ENCODE measurements around the gene LRRFIP1. TPM values are rescaled to one million over a fixed set of nuclear protein-coding genes. Genes with fewer than 3 reads are reported as not detected.

Gene LRRFIP1
- total and polyA plus RNA-seq, 2 of the 13 experiments (the other 11 are each of a cell fraction or from before 2014, with no cell fraction given): 15.9 to 40.5 TPM

DNA sequence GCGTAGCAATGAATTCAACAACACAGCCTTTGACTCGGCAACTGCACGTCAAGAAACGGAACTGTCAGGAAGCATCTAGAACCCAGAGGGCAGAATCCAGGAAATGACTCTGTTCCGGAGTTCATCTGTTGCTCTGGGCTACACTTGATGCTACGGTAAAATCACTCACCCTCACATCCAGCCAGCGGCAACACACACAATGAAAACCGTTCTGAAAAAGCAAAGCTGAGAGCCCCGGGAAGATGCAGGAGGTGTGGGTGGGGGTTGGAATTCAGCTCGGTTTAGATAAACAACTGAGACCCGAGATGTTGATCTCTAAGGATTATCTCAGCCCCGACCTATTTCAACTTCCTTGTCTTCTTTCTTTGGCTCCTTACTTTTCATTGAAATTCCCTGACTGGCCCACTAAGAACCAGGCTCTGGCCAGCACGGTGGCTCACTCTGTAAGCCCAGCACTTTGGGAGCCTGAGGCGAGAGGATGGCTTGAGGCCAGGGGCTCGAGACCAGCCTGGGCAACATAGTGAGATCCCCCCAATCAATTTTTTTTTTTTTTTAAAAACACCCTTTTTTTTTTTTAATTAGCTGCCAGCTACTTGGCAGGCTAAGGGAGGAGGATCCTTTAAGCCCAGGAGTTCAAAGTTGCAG, 23.5 kb upstream of the LRRFIP1 start (continued):
- TF ChIP-seq, protein P1, sequence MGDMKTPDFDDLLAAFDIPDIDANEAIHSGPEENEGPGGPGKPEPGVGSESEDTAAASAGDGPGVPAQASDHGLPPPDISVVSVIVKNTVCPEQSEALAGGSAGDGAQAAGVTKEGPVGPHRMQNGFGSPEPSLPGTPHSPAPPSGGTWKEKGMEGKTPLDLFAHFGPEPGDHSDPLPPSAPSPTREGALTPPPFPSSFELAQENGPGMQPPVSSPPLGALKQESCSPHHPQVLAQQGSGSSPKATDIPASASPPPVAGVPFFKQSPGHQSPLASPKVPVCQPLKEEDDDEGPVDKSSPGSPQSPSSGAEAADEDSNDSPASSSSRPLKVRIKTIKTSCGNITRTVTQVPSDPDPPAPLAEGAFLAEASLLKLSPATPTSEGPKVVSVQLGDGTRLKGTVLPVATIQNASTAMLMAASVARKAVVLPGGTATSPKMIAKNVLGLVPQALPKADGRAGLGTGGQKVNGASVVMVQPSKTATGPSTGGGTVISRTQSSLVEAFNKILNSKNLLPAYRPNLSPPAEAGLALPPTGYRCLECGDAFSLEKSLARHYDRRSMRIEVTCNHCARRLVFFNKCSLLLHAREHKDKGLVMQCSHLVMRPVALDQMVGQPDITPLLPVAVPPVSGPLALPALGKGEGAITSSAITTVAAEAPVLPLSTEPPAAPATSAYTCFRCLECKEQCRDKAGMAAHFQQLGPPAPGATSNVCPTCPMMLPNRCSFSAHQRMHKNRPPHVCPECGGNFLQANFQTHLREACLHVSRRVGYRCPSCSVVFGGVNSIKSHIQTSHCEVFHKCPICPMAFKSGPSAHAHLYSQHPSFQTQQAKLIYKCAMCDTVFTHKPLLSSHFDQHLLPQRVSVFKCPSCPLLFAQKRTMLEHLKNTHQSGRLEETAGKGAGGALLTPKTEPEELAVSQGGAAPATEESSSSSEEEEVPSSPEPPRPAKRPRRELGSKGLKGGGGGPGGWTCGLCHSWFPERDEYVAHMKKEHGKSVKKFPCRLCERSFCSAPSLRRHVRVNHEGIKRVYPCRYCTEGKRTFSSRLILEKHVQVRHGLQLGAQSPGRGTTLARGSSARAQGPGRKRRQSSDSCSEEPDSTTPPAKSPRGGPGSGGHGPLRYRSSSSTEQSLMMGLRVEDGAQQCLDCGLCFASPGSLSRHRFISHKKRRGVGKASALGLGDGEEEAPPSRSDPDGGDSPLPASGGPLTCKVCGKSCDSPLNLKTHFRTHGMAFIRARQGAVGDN (CRISPR knock-in tag; IDR thresholded peaks at IDR 0.05): peak; percentile 63
- peak; percentile 12; the same call in 1 of the 2 replicates for TF ChIP-seq RFX3 (CRISPR knock-in tag; IDR thresholded peaks at IDR 0.05)
- no peak for TF ChIP-seq REL (CRISPR knock-in tag; conservative IDR thresholded peaks at IDR 0.05)
- TF ChIP-seq, protein P2, sequence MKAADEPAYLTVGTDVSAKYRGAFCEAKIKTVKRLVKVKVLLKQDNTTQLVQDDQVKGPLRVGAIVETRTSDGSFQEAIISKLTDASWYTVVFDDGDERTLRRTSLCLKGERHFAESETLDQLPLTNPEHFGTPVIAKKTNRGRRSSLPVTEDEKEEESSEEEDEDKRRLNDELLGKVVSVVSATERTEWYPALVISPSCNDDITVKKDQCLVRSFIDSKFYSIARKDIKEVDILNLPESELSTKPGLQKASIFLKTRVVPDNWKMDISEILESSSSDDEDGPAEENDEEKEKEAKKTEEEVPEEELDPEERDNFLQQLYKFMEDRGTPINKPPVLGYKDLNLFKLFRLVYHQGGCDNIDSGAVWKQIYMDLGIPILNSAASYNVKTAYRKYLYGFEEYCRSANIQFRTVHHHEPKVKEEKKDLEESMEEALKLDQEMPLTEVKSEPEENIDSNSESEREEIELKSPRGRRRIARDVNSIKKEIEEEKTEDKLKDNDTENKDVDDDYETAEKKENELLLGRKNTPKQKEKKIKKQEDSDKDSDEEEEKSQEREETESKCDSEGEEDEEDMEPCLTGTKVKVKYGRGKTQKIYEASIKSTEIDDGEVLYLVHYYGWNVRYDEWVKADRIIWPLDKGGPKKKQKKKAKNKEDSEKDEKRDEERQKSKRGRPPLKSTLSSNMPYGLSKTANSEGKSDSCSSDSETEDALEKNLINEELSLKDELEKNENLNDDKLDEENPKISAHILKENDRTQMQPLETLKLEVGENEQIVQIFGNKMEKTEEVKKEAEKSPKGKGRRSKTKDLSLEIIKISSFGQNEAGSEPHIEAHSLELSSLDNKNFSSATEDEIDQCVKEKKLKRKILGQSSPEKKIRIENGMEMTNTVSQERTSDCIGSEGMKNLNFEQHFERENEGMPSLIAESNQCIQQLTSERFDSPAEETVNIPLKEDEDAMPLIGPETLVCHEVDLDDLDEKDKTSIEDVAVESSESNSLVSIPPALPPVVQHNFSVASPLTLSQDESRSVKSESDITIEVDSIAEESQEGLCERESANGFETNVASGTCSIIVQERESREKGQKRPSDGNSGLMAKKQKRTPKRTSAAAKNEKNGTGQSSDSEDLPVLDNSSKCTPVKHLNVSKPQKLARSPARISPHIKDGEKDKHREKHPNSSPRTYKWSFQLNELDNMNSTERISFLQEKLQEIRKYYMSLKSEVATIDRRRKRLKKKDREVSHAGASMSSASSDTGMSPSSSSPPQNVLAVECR (CRISPR knock-in tag; IDR thresholded peaks at IDR 0.05; ENCODE audit: borderline replicate concordance): peak; percentile 35; the same call in 1 of the 2 replicates
- TF ChIP-seq, protein P3, sequence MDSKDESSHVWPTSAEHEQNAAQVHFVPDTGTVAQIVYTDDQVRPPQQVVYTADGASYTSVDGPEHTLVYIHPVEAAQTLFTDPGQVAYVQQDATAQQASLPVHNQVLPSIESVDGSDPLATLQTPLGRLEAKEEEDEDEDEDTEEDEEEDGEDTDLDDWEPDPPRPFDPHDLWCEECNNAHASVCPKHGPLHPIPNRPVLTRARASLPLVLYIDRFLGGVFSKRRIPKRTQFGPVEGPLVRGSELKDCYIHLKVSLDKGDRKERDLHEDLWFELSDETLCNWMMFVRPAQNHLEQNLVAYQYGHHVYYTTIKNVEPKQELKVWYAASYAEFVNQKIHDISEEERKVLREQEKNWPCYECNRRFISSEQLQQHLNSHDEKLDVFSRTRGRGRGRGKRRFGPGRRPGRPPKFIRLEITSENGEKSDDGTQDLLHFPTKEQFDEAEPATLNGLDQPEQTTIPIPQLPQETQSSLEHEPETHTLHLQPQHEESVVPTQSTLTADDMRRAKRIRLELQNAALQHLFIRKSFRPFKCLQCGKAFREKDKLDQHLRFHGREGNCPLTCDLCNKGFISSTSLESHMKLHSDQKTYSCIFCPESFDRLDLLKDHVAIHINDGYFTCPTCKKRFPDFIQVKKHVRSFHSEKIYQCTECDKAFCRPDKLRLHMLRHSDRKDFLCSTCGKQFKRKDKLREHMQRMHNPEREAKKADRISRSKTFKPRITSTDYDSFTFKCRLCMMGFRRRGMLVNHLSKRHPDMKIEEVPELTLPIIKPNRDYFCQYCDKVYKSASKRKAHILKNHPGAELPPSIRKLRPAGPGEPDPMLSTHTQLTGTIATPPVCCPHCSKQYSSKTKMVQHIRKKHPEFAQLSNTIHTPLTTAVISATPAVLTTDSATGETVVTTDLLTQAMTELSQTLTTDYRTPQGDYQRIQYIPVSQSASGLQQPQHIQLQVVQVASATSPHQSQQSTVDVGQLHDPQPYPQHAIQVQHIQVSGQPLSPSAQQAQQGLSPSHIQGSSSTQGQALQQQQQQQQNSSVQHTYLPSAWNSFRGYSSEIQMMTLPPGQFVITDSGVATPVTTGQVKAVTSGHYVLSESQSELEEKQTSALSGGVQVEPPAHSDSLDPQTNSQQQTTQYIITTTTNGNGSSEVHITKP (CRISPR knock-in tag; IDR thresholded peaks at IDR 0.05; ENCODE audit: low read depth): no peak
- TF ChIP-seq, protein P4, sequence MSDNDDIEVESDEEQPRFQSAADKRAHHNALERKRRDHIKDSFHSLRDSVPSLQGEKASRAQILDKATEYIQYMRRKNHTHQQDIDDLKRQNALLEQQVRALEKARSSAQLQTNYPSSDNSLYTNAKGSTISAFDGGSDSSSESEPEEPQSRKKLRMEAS (IDR thresholded peaks at IDR 0.05): peak; percentile 41; the same call in 1 of the 2 replicates
- TF ChIP-seq, protein P5, sequence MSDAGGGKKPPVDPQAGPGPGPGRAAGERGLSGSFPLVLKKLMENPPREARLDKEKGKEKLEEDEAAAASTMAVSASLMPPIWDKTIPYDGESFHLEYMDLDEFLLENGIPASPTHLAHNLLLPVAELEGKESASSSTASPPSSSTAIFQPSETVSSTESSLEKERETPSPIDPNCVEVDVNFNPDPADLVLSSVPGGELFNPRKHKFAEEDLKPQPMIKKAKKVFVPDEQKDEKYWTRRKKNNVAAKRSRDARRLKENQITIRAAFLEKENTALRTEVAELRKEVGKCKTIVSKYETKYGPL (CRISPR knock-in tag; IDR thresholded peaks at IDR 0.05): no peak
- 0 out of 2 replicates have a peak, but pooled peaks have one; percentile 23 for TF ChIP-seq ZBTB7B (CRISPR knock-in tag; IDR thresholded peaks at IDR 0.05)
- TF ChIP-seq, protein P6, sequence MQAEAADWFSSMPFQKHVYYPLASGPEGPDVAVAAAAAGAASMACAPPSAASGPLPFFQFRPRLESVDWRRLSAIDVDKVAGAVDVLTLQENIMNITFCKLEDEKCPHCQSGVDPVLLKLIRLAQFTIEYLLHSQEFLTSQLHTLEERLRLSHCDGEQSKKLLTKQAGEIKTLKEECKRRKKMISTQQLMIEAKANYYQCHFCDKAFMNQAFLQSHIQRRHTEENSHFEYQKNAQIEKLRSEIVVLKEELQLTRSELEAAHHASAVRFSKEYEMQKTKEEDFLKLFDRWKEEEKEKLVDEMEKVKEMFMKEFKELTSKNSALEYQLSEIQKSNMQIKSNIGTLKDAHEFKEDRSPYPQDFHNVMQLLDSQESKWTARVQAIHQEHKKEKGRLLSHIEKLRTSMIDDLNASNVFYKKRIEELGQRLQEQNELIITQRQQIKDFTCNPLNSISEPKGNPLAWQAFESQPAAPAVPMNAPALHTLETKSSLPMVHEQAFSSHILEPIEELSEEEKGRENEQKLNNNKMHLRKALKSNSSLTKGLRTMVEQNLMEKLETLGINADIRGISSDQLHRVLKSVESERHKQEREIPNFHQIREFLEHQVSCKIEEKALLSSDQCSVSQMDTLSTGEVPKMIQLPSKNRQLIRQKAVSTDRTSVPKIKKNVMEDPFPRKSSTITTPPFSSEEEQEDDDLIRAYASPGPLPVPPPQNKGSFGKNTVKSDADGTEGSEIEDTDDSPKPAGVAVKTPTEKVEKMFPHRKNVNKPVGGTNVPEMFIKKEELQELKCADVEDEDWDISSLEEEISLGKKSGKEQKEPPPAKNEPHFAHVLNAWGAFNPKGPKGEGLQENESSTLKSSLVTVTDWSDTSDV (CRISPR knock-in tag; IDR thresholded peaks at IDR 0.05): no peak
- TF ChIP-seq, protein P7, sequence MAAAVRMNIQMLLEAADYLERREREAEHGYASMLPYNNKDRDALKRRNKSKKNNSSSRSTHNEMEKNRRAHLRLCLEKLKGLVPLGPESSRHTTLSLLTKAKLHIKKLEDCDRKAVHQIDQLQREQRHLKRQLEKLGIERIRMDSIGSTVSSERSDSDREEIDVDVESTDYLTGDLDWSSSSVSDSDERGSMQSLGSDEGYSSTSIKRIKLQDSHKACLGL (CRISPR knock-in tag; IDR thresholded peaks at IDR 0.05): no peak

Measured in HepG2 (cell line).